ENCODE results near the gene INPP5D.
A peak's percentile ranks its signal among the peaks of the same experiment; 100 is the strongest.

INPP5D gene

GRCh38 chr2:233082222-233082930 lies 22.2 kb downstream of the INPP5D start:
- no peaks in the 10 kb centered on the region for H3K9me2 ChIP-seq (replicated peaks; ENCODE audit: control insufficient read depth, low read length)
- H3K79me2 ChIP-seq (ENCODE audit: control insufficient read depth, low read length) = peaks cover 70% of the 10 kb centered on the region
- peaks cover 50% of the 10 kb centered on the region for H3F3A ChIP-seq (ENCODE audit: control insufficient read depth, insufficient read depth)

GRCh38 chr2:233082931-233083755 lies 23.0 kb downstream of the INPP5D start:
- H3K27ac ChIP-seq (ENCODE audit: low read depth, low read length) = peak overlapping the region; percentile 97
- H4K20me1 ChIP-seq (ENCODE audit: control insufficient read depth, insufficient read depth, low read depth, low read length) = no peaks in the 10 kb centered on the region
- H3K4me2 ChIP-seq (ENCODE audit: low read length) = peak overlapping the region; percentile 84
- H3K79me2 ChIP-seq (ENCODE audit: control insufficient read depth, low read length) = peaks cover 72% of the 10 kb centered on the region
- peaks cover 60% of the 10 kb centered on the region for H3K36me3 ChIP-seq (ENCODE audit: control insufficient read depth, low read length)
- TF ChIP-seq EZH2phosphoT487 (IDR thresholded peaks at IDR 0.05; ENCODE audit: borderline replicate concordance, low read length) (no peak), CTCF (IDR thresholded peaks at IDR 0.05; ENCODE audit: low read depth, low read length, poor library complexity, severe bottlenecking) (no peak)
- H3F3A ChIP-seq (ENCODE audit: control insufficient read depth, insufficient read depth) = peaks cover 45% of the 10 kb centered on the region
- H3K4me1 ChIP-seq (ENCODE audit: control insufficient read depth, low read length) = peaks cover 99% of the 10 kb centered on the region
- H3K27me3 ChIP-seq (ENCODE audit: control insufficient read depth, low read length) = no peaks in the 10 kb centered on the region
- H3K4me3 ChIP-seq (ENCODE audit: low read length) = peak overlapping the region; percentile 64
- H3K9me3 ChIP-seq (ENCODE audit: control insufficient read depth, insufficient read depth, low read length) = no peaks in the 10 kb centered on the region
- no peaks in the 10 kb centered on the region for H3K9me2 ChIP-seq (replicated peaks; ENCODE audit: control insufficient read depth, low read length)

More at GRCh38 chr2:233082222-233082930, 22.2 kb downstream of the INPP5D start:
- H3K4me1 ChIP-seq (ENCODE audit: control insufficient read depth, low read length) = peaks cover 99% of the 10 kb centered on the region
- H3K9me3 ChIP-seq (ENCODE audit: control insufficient read depth, insufficient read depth, low read length) = no peaks in the 10 kb centered on the region
- H3K4me3 ChIP-seq (ENCODE audit: low read length) = peak overlapping the region; percentile 64
- no peak for TF ChIP-seq CTCF (IDR thresholded peaks at IDR 0.05; ENCODE audit: low read depth, low read length, poor library complexity, severe bottlenecking)
- TF ChIP-seq EZH2phosphoT487 (IDR thresholded peaks at IDR 0.05; ENCODE audit: borderline replicate concordance, low read length) = no peak
- no peaks in the 10 kb centered on the region for H4K20me1 ChIP-seq (ENCODE audit: control insufficient read depth, insufficient read depth, low read depth, low read length)
- peak overlapping the region; percentile 97 for H3K27ac ChIP-seq (ENCODE audit: low read depth, low read length)
- peak overlapping the region; percentile 84 for H3K4me2 ChIP-seq (ENCODE audit: low read length)
- no peaks in the 10 kb centered on the region for H3K27me3 ChIP-seq (ENCODE audit: control insufficient read depth, low read length)
- H3K36me3 ChIP-seq (ENCODE audit: control insufficient read depth, low read length) = peaks cover 53% of the 10 kb centered on the region

- H3K9me3 ChIP-seq (ENCODE audit: control insufficient read depth, insufficient read depth, low read length) = no peaks in the 10 kb centered on the region
- H3K4me2 ChIP-seq (ENCODE audit: low read length) = peak overlapping the region; percentile 84
- no peaks in the 10 kb centered on the region for H3K27me3 ChIP-seq (ENCODE audit: control insufficient read depth, low read length)
- H3F3A ChIP-seq (ENCODE audit: control insufficient read depth, insufficient read depth) = peaks cover 41% of the 10 kb centered on the region
- H3K4me1 ChIP-seq (ENCODE audit: control insufficient read depth, low read length) = peaks cover 99% of the 10 kb centered on the region
- peak overlapping the region; percentile 97 for H3K27ac ChIP-seq (ENCODE audit: low read depth, low read length)
- H4K20me1 ChIP-seq (ENCODE audit: control insufficient read depth, insufficient read depth, low read depth, low read length) = no peaks in the 10 kb centered on the region
- peaks cover 66% of the 10 kb centered on the region for H3K36me3 ChIP-seq (ENCODE audit: control insufficient read depth, low read length)
- H3K9me2 ChIP-seq (replicated peaks; ENCODE audit: control insufficient read depth, low read length) = no peaks in the 10 kb centered on the region
- no peak for TF ChIP-seq CTCF (IDR thresholded peaks at IDR 0.05; ENCODE audit: low read depth, low read length, poor library complexity, severe bottlenecking)
- TF ChIP-seq EZH2phosphoT487 (IDR thresholded peaks at IDR 0.05; ENCODE audit: borderline replicate concordance, low read length) = no peak
- peak overlapping the region; percentile 64 for H3K4me3 ChIP-seq (ENCODE audit: low read length)
- H3K79me2 ChIP-seq (ENCODE audit: control insufficient read depth, low read length) = peaks cover 75% of the 10 kb centered on the region
Observed at GRCh38 chr2:233083782-233084181, 23.6 kb downstream of the INPP5D start.

All from DOHH2 (cell line).